GM19324 (cell line): ENCODE results near the gene KLHL1.

Experiments
- ATAC-seq: cut with Tn5 transposase; IDR thresholded peaks from one replicate; pipeline ENCODE4 v1.9.1; 2021; ENCODE audit warnings: mild to moderate bottlenecking, moderate library complexity; ENCODE audit not compliant: unreplicated experiment, low FRiP score

The KLHL1 gene

DNA sequence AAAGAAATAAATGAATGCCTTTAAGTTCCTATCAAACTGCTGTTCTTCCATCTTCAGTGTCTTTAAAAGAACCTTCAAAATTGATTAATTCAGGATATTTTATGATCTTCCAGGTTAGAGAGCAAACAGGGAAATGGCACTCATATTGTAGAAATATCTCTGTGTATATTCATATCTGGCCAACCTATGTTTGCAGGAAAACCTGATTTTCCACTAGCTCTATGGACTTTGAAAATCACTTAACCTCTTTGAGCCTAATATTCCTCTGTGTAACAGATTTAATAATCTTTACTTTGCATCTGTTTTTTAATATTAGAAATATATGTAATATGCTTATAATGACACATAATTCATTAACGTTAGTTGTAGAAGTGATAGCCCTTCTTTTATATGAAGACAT is 228.3 kb downstream of the KLHL1 start:
- ATAC-seq = no peak

DNA sequence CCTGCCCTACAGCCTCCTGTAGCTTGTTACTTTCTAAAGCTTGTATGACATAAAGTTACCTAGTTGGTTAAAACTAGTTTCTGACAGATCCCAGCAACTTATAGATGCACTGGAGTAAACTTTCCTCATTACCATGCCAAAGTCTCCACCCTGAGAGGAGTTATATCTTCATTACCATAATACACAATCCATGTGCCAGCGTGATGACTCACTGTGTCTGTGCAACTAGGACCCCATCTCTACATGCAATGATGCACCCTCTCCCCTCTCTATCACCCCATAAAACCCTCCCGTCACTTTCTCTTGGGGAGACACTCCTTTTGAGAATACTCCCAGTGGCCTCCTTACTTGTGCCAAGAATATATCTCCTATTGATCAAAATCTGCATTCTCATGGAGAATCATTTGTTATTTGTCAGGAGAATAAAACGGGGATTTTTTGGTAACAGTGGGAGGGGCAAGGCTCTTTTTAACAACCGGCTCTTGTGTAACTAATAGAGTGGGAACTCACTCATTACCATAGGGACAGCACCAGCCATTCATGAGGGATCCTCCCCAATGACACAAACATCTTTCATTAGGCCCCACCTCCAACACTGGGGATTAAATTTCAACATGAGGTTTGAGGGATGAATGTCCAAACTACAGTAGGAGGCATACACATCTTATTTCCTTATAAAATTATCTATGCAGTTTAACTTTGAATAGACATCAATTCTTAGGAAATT is 235.8 kb downstream of the KLHL1 start:
- no peak for ATAC-seq

DNA sequence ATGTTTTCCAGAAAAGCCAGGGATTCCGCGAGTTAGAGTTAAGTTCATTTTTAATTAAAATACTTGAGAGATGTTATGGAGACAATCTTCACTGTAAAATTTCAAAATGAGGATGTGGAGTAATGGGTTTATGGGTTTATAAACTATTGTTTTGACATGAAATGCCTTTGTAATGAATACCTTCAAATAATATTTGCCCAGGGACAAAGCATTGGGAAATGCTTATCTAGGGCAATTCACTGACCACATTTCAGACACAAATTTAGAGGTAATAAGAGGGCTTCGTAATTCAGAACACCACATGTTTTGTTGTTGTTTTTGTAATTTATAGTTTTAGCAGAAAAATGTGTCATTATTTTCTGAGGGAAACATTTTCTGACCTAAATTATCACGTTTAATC is 241.7 kb downstream of the KLHL1 start:
- no peak for ATAC-seq

GRCh38 chr13:69857183-69857821 is 250.9 kb downstream of the KLHL1 start:
- no peak for ATAC-seq

- no peak for ATAC-seq
Measured at GRCh38 chr13:69856331-69856730, 251.9 kb downstream of the KLHL1 start.

- no peak for ATAC-seq
Measured at GRCh38 chr13:69828527-69828926, 279.7 kb downstream of the KLHL1 start.

- no peak for ATAC-seq
Measured at GRCh38 chr13:69820180-69820579, 288.1 kb downstream of the KLHL1 start.

- no peak for ATAC-seq
Measured at GRCh38 chr13:69817333-69817869, 290.9 kb downstream of the KLHL1 start.

GRCh38 chr13:69809152-69809551 is 299.1 kb downstream of the KLHL1 start:
- ATAC-seq = no peak

DNA sequence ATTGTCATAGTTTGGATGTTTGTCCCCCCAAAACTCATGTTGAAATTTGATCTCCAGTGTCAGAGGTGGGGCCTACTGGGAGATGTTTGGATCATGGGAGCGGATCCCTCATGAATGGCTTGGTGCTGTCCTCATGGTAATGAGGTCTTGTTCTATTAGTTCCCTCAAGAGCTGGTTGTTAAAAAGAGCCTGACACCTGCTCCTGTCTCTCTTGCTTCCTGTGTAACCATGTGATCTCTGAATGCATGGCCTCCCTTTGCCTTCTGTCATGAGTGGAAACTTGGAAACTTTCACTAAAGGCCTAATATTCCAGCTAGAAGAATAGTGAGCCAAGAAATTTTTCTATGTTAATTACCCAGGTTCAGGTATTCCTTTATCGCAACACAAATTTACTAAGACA is 312.0 kb downstream of the KLHL1 start:
- no peak for ATAC-seq

DNA sequence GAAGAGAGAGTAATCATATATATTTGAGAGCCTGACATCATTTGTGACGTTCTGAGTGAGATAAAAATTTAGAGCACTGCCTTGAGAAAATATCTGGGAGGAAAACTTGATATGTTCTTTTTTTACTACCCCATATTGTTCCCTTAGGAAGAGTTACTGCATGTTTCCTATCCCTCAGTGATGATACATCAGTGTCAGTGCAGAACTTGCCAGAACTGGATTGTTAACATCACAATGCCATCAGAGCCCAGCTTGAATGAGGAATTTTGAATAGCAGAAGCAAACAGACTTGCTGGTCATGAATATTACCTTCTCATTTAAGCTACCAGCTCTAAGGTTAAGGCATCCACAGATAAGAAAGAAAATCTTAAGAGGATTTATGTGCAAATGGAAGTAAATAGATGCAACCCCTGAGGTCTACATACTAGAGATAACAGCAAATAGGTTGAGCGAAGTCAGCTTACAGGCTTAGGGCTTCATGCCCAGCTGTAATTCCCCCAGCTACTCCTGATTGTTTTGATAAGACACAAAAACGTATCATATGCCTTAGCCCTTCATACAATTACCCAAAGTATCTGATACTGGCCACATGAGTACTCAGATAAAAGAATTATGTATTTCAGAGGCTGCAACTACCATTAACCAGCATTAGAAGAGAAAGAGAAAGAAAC is 314.3 kb downstream of the KLHL1 start:
- ATAC-seq = no peak

GRCh38 chr13:69776937-69777336 is 331.3 kb downstream of the KLHL1 start:
- no peak for ATAC-seq

- no peak for ATAC-seq
Measured at GRCh38 chr13:69769608-69770007, 338.6 kb downstream of the KLHL1 start.

GRCh38 chr13:69761581-69761980 is 346.7 kb downstream of the KLHL1 start:
- no peak for ATAC-seq

- ATAC-seq = no peak
Measured at GRCh38 chr13:69755101-69755500, 353.2 kb downstream of the KLHL1 start.

DNA sequence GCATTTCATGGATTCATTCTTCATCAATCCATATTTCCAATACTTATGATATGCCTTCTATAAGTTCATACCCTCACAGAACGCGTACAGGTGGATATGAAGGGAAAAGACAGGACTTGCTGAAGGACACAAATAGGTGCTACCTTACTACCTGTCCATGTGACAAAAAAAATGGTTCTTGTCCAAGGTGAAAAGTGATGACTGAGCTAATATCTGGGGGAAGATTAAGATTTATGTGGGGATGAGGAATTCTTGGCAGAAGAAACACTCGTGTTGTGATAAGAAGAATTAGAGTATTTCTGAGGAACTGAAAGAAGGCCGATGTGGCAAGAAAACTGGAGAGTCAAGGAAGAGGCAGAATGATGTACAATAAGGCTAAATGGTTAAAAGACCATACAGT is 357.0 kb downstream of the KLHL1 start:
- no peak for ATAC-seq

GRCh38 chr13:69737129-69737935 is 370.9 kb downstream of the KLHL1 start:
- ATAC-seq = no peak

DNA sequence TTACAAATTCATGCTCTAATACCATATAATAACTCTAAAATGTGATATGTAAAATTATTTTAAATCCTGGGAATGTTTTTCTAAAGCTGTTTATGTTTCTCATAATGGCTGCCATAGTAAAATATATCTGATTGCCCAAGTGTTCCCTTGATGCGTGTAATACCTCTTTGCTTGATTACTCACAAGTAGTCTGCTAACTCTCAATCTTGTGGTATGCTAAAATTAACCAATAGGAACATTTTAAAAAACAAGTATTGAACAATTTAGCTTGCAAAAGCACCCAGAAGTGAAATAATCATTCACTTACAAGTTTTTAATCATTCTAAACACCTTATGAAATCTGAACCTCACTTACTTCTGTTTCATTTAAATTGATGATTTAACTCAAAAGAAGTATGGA is 386.6 kb downstream of the KLHL1 start:
- no peak for ATAC-seq

- no peak for ATAC-seq
Measured at GRCh38 chr13:69720278-69720983, 387.8 kb downstream of the KLHL1 start.

GRCh38 chr13:69706807-69707206 is 401.4 kb downstream of the KLHL1 start:
- no peak for ATAC-seq
